Activated effector memory CD4-positive, alpha-beta T cell treated with anti-CD3 and anti-CD28 coated beads, Interleukin-2, amount 50 U/mL, for 16 hours (primary cell): ENCODE results near the gene CTNNA2.

Experiments
- DNase-seq: peaks from one replicate; pipeline ENCODE4 v3.0.0-alpha.2; 2020

The CTNNA2 gene

GRCh38 chr2:80643598-80643997 lies 1130.7 kb downstream of the CTNNA2 start:
- no peak for DNase-seq

- DNase-seq = no peak
These were observed 1138.6 kb downstream of the CTNNA2 start for GRCh38 chr2:80651435-80651834.

- no peak for DNase-seq
These were observed 1142.4 kb downstream of the CTNNA2 start for GRCh38 chr2:80655265-80655664.

- DNase-seq = no peak
These were observed 1157.9 kb downstream of the CTNNA2 start for GRCh38 chr2:80670763-80671162.

GRCh38 chr2:80687524-80687923 lies 1174.7 kb downstream of the CTNNA2 start:
- no peak for DNase-seq

- DNase-seq = no peak
These were observed 1176.3 kb downstream of the CTNNA2 start for GRCh38 chr2:80689106-80689505.
